GM12878 (cell line): ENCODE results near the gene MLPH.

Experiments
- CEBPB ChIP-seq, 2 experiments: fragments of 150-350 bp in 1 of 2; IDR thresholded peaks; 2 replicates each; pipeline ENCODE4 v1.6.1; 2012 to 2014; ENCODE audit warnings: low read depth in 2 of 2, low read length in 2 of 2, borderline replicate concordance in 1 of 2, inconsistent platforms in 1 of 2
- CTCF ChIP-seq, 3 experiments: IDR thresholded peaks in 2 of 3; conservative IDR thresholded peaks in 1 of 3; 2 replicates each; pipeline ENCODE4 v1.5.1; 2011; ENCODE audit warnings: low read depth in 3 of 3, low read length in 3 of 3, mild to moderate bottlenecking in 3 of 3, control low read depth in 2 of 3, moderate library complexity in 2 of 3, inconsistent platforms in 1 of 3, mixed read lengths in 1 of 3; ENCODE audit not compliant: control insufficient read depth in 2 of 3, insufficient read depth in 1 of 3; ENCODE audit errors: extremely low read depth in 1 of 3
- EZH2 ChIP-seq: IDR thresholded peaks from 2 replicates; pipeline ENCODE4 v1.6.1; 2012; ENCODE audit warnings: low read depth, mild to moderate bottlenecking, control low read depth, inconsistent platforms, low read length, borderline replicate concordance; ENCODE audit not compliant: control insufficient read depth
- FOS ChIP-seq: IDR thresholded peaks from 3 replicates; pipeline ENCODE4 v1.6.1; 2011; ENCODE audit warnings: borderline replicate concordance; ENCODE audit not compliant: insufficient read length; ENCODE audit errors: extremely low read depth
- HDGF ChIP-seq: fragments of 450-650 bp; IDR thresholded peaks from 2 replicates; pipeline ENCODE4 v1.6.1; 2016; ENCODE audit warnings: antibody characterized with exemption
- JUND ChIP-seq: IDR thresholded peaks from 2 replicates; pipeline ENCODE4 v1.6.1; 2012; ENCODE audit warnings: low read depth, mild to moderate bottlenecking, low read length, improper control_type of control experiment, moderate library complexity
- POLR2A ChIP-seq: IDR thresholded peaks from 2 replicates; pipeline ENCODE4 v1.6.1; 2011; ENCODE audit warnings: low read depth, mild to moderate bottlenecking, low read length
- RB1 ChIP-seq: fragments of 450-650 bp; formaldehyde crosslinking; IDR thresholded peaks from 2 replicates; pipeline ENCODE4 v1.6.1; 2017; ENCODE audit warnings: mild to moderate bottlenecking, borderline replicate concordance
- SPI1 ChIP-seq: IDR thresholded peaks from 2 replicates; pipeline ENCODE4 v1.6.1; 2011; ENCODE audit warnings: low read depth, mild to moderate bottlenecking, low read length, moderate library complexity, borderline replicate concordance; ENCODE audit not compliant: insufficient read depth
- ZBTB40 ChIP-seq: fragments of 450-650 bp; IDR thresholded peaks from 2 replicates; pipeline ENCODE4 v1.6.1; 2016; ENCODE audit warnings: mild to moderate bottlenecking, moderate library complexity, borderline replicate concordance
- TF ChIP-seq, protein P1 (sequence below): fragments of 450-650 bp; IDR thresholded peaks from 2 replicates; pipeline ENCODE4 v1.6.1; 2017; ENCODE audit warnings: mild to moderate bottlenecking, moderate library complexity
- TF ChIP-seq, protein P2 (sequence below): IDR thresholded peaks from 2 replicates; pipeline ENCODE4 v1.6.1; 2011; ENCODE audit warnings: low read depth, low read length, improper control_type of control experiment, borderline replicate concordance

DNA sequence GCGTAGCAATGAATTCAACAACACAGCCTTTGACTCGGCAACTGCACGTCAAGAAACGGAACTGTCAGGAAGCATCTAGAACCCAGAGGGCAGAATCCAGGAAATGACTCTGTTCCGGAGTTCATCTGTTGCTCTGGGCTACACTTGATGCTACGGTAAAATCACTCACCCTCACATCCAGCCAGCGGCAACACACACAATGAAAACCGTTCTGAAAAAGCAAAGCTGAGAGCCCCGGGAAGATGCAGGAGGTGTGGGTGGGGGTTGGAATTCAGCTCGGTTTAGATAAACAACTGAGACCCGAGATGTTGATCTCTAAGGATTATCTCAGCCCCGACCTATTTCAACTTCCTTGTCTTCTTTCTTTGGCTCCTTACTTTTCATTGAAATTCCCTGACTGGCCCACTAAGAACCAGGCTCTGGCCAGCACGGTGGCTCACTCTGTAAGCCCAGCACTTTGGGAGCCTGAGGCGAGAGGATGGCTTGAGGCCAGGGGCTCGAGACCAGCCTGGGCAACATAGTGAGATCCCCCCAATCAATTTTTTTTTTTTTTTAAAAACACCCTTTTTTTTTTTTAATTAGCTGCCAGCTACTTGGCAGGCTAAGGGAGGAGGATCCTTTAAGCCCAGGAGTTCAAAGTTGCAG, 116.8 kb downstream of the MLPH start:
- TF ChIP-seq ZBTB40 (no peak), CTCF (IDR thresholded peaks at IDR 0.05 in 2 of 3, conservative IDR thresholded peaks at IDR 0.05 in 1 of 3; ENCODE audit: control insufficient read depth in 2 of 3, extremely low read depth in 1 of 3, insufficient read depth in 1 of 3, low read depth in 3 of 3, low read length in 3 of 3) (no peak), CEBPB (IDR thresholded peaks at IDR 0.05; ENCODE audit: borderline replicate concordance in 1 of 2, low read depth in 2 of 2, low read length in 2 of 2) (no peak), HDGF (no peak), JUND (no peak), SPI1 (peak; percentile 13; the same call in 1 of the 2 replicates), POLR2A (no peak), EZH2 (no peak), RB1 (no peak), FOS (no peak)
- TF ChIP-seq, protein P1, sequence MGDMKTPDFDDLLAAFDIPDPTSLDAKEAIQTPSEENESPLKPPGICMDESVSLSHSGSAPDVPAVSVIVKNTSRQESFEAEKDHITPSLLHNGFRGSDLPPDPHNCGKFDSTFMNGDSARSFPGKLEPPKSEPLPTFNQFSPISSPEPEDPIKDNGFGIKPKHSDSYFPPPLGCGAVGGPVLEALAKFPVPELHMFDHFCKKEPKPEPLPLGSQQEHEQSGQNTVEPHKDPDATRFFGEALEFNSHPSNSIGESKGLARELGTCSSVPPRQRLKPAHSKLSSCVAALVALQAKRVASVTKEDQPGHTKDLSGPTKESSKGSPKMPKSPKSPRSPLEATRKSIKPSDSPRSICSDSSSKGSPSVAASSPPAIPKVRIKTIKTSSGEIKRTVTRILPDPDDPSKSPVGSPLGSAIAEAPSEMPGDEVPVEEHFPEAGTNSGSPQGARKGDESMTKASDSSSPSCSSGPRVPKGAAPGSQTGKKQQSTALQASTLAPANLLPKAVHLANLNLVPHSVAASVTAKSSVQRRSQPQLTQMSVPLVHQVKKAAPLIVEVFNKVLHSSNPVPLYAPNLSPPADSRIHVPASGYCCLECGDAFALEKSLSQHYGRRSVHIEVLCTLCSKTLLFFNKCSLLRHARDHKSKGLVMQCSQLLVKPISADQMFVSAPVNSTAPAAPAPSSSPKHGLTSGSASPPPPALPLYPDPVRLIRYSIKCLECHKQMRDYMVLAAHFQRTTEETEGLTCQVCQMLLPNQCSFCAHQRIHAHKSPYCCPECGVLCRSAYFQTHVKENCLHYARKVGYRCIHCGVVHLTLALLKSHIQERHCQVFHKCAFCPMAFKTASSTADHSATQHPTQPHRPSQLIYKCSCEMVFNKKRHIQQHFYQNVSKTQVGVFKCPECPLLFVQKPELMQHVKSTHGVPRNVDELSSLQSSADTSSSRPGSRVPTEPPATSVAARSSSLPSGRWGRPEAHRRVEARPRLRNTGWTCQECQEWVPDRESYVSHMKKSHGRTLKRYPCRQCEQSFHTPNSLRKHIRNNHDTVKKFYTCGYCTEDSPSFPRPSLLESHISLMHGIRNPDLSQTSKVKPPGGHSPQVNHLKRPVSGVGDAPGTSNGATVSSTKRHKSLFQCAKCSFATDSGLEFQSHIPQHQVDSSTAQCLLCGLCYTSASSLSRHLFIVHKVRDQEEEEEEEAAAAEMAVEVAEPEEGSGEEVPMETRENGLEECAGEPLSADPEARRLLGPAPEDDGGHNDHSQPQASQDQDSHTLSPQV, result no peak
- TF ChIP-seq, protein P2, sequence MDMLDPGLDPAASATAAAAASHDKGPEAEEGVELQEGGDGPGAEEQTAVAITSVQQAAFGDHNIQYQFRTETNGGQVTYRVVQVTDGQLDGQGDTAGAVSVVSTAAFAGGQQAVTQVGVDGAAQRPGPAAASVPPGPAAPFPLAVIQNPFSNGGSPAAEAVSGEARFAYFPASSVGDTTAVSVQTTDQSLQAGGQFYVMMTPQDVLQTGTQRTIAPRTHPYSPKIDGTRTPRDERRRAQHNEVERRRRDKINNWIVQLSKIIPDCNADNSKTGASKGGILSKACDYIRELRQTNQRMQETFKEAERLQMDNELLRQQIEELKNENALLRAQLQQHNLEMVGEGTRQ, result no peak
